ENCODE measurements around the gene TNFRSF12A. TPM values are rescaled to one million over a fixed set of nuclear protein-coding genes. Genes with fewer than 3 reads are reported as not detected.

TNFRSF12A gene
- total and polyA plus RNA-seq, 2 of the 4 experiments (the other 2 are of a cell fraction) = 103 to 304 TPM

- H3K27ac ChIP-seq (ENCODE audit: insufficient read depth, low read length) = no peak overlapping the region
- intact Hi-C loops (cut with micrococcal nuclease) = no loop called here
- no peak overlapping the region for H3K9ac ChIP-seq (ENCODE audit: low read depth, low read length)
- TF ChIP-seq RAD21 (IDR thresholded peaks at IDR 0.05; ENCODE audit: low read length) (no peak), RFX5 (IDR thresholded peaks at IDR 0.05; ENCODE audit: low read depth, low read length) (no peak), BHLHE40 (IDR thresholded peaks at IDR 0.05; ENCODE audit: low read depth, low read length) (no peak), NFE2L2 (IDR thresholded peaks at IDR 0.05; ENCODE audit: low read depth, low read length) (no peak), CEBPB (IDR thresholded peaks at IDR 0.05; ENCODE audit: low read depth, low read length) (no peak), MXI1 (IDR thresholded peaks at IDR 0.05; ENCODE audit: borderline replicate concordance, low read depth, low read length) (no peak), POLR2A (IDR thresholded peaks at IDR 0.05; ENCODE audit: low read depth, low read length) (no peak), CTCF (conservative IDR thresholded peaks at IDR 0.05; ENCODE audit: low read depth, low read length) (no peak), MAZ (IDR thresholded peaks at IDR 0.05; ENCODE audit: borderline replicate concordance, low read depth, low read length) (no peak), MAFK (IDR thresholded peaks at IDR 0.05; ENCODE audit: low read depth, low read length) (no peak), CHD1 (IDR thresholded peaks at IDR 0.05; ENCODE audit: low read depth, low read length) (no peak), ELK1 (IDR thresholded peaks at IDR 0.05; ENCODE audit: borderline replicate concordance, low read depth, low read length) (no peak)
- TF ChIP-seq, protein P1, sequence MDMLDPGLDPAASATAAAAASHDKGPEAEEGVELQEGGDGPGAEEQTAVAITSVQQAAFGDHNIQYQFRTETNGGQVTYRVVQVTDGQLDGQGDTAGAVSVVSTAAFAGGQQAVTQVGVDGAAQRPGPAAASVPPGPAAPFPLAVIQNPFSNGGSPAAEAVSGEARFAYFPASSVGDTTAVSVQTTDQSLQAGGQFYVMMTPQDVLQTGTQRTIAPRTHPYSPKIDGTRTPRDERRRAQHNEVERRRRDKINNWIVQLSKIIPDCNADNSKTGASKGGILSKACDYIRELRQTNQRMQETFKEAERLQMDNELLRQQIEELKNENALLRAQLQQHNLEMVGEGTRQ (IDR thresholded peaks at IDR 0.05; ENCODE audit: low read depth, low read length) = no peak
- H3K36me3 ChIP-seq (ENCODE audit: control insufficient read depth, insufficient read depth, low read length) = no peaks in the 10 kb centered on the region
- CTCF ChIA-PET = no interaction called here
- H2AFZ ChIP-seq (replicated peaks; ENCODE audit: low read length, poor library complexity) = no peak overlapping the region
- ATAC-seq (ENCODE audit: low read depth) (no peak), DNase-seq (no peak)
- no peak overlapping the region for H2BK15ac ChIP-seq (ENCODE audit: low read depth, low read length)
- in situ Hi-C loops (cut with MboI; ENCODE audit: low sequenced_read_pairs) = no loop called here
- H4K8ac ChIP-seq (ENCODE audit: low read depth in 2 of 2, low read length in 2 of 2) = no peak overlapping the region
- no peak overlapping the region for H3K18ac ChIP-seq (ENCODE audit: low read depth, low read length)
- no peak overlapping the region for H3K14ac ChIP-seq (replicated peaks; ENCODE audit: low read depth, low read length)
- no peaks in the 10 kb centered on the region for H3K9me1 ChIP-seq (ENCODE audit: insufficient read depth, low read length)
- dilution Hi-C loops (cut with HindIII; ENCODE audit: low sequenced_read_pairs, unreplicated experiment) = no loop called here
- H3K79me1 ChIP-seq (ENCODE audit: low read depth in 1 of 2, low read length in 2 of 2) = no peaks in the 10 kb centered on the region
- H2BK120ac ChIP-seq (ENCODE audit: low read depth, low read length) = no peak overlapping the region
- H4K5ac ChIP-seq (ENCODE audit: low read depth, low read length) = no peak overlapping the region
- 33% methylated on average over 1 of the region's 12 CpGs; no CpG with 5 or more reads in 1 of the 2 experiments for WGBS, 2 experiments (ENCODE audit: extremely low coverage in 2 of 2, insufficient read length in 1 of 2)
- no peak overlapping the region for H2AK9ac ChIP-seq (replicated peaks; ENCODE audit: low read depth, low read length, poor library complexity)
- no peak overlapping the region for H2AK5ac ChIP-seq (ENCODE audit: low read depth, low read length)
- no peaks in the 10 kb centered on the region for H3K9me3 ChIP-seq (ENCODE audit: control insufficient read depth, insufficient read depth, low read length)
- H2BK20ac ChIP-seq (ENCODE audit: low read depth, low read length) = no peak overlapping the region
- peaks cover 3% of the 10 kb centered on the region; the same call in 1 of the 2 replicates for H3K4me1 ChIP-seq (ENCODE audit: control insufficient read depth, insufficient read depth, low read length)
- BruUV-seq (replicated peaks) = no TSS peak
- POLR2A ChIA-PET (ENCODE audit: unreplicated experiment) = no interaction called here
- H4K20me1 ChIP-seq (ENCODE audit: insufficient read depth, low read length) = peaks cover 4% of the 10 kb centered on the region; the same call in 1 of the 2 replicates
- H4K91ac ChIP-seq (ENCODE audit: insufficient read depth, low read depth, low read length) = no peak overlapping the region
- H3K4me2 ChIP-seq (ENCODE audit: low read depth, low read length) = no peak overlapping the region
- no peak overlapping the region for H3K4me3 ChIP-seq (ENCODE audit: insufficient read depth, low read depth, low read length)
- no peak overlapping the region for H2BK5ac ChIP-seq (ENCODE audit: low read depth, low read length, poor library complexity, severe bottlenecking)
- no peak overlapping the region for H3K23ac ChIP-seq (ENCODE audit: low read depth, low read length)
- no peak overlapping the region for H3K56ac ChIP-seq (ENCODE audit: extremely low read depth, insufficient read depth, low read length)
- no peak overlapping the region for H3K4ac ChIP-seq (ENCODE audit: low read depth, low read length)
- peaks cover 36% of the 10 kb centered on the region for H3K27me3 ChIP-seq (ENCODE audit: control insufficient read depth, insufficient read depth, low read length)
Measured at GRCh38 chr16:3013998-3014690, 6.0 kb upstream of the TNFRSF12A start.

Data from IMR-90 (cell line).